Muscle of leg (tissue), 11 donors: Measurements from ENCODE around the gene SLC25A26. TPM values are rescaled to one million over a fixed set of nuclear protein-coding genes. Genes with fewer than 3 reads are reported as not detected.
"Not testable (repeated sequence)": the region's sequence is repeated elsewhere in the genome, so short reads cannot be mapped to it uniquely, and the experiment has no call there.

Experiments
- DNase-seq: peaks from one replicate; pipeline ENCODE4 v3.0.0; 2013
- H3K27ac ChIP-seq: one replicate; pipeline ENCODE4 v1.5.1; 2013; ENCODE audit warnings: mild to moderate bottlenecking, low read length, control low read depth
- H3K27me3 ChIP-seq: one replicate; pipeline ENCODE4 v1.6.1; 2013; ENCODE audit warnings: low read length; ENCODE audit not compliant: control insufficient read depth, insufficient read depth
- H3K36me3 ChIP-seq: one replicate; pipeline ENCODE4 v1.6.1; 2013; ENCODE audit warnings: low read length; ENCODE audit not compliant: control insufficient read depth, insufficient read depth
- H3K4me1 ChIP-seq: one replicate; pipeline ENCODE4 v1.6.1; 2013; ENCODE audit warnings: low read length; ENCODE audit not compliant: control insufficient read depth, insufficient read depth
- H3K4me3 ChIP-seq: one replicate; pipeline ENCODE4 v1.5.1; 2013; ENCODE audit warnings: low read length, control low read depth
- H3K9me3 ChIP-seq: replicated peaks from 2 replicates; pipeline ENCODE4 v1.6.1; 2013; ENCODE audit warnings: low read depth, low read length; ENCODE audit not compliant: control insufficient read depth
- WGBS: methylation state at CpG from one replicate; pipeline ENCODE4 v1.1.5; 2013; ENCODE audit warnings: missing lambda C conversion rate; ENCODE audit not compliant: insufficient coverage; 5-methylcytosine and 5-hydroxymethylcytosine counted together
- polyA plus RNA-seq, 8 donors: library from polyadenylated mRNA; unstranded; fragments of 120-200 nt; gene quantifications; one replicate each; pipeline versions ENCODE4 v1.2.1 to v1.2.3, GENCODE V29; 2013; ENCODE audit warnings: inconsistent platforms in 1 of 8, low replicate concordance in 1 of 8; ENCODE audit not compliant: insufficient read length in 8 of 8, insufficient read depth in 1 of 8
- total RNA-seq: library from RNA; stranded (reverse); fragments of 120-200 nt; gene quantifications from one replicate; pipeline ENCODE4 v1.2.4, GENCODE V29; 2013

The SLC25A26 gene
- total and polyA plus RNA-seq, 9 donors = 23.9 to 34.6 (median 28.4) TPM

DNA sequence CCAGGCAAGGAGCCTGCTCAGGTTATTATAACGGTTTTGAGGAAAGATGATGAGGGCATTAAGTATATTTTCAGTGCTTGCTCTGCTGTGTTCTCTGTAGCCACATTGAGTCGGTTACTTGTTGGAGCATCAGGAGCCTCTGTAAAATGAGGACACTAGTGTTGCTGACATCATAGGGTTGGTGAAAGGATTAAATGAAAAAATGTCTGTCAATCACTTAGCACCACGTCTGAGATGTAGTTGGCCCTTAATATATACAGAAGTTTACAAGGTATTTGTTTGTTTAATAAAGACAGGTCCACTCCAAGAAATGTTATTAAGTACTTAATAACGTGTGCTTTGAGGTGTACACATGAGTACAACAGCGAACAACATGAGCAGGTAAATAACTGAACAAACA is 735 bp upstream of the SLC25A26 start:
- no peak for DNase-seq
- Histone ChIP-seq H3K4me3 (peak overlapping the region; percentile 87), H3K36me3 (peaks cover 4% of the 10 kb centered on the region), H3K27ac (no peak overlapping the region), H3K4me1 (peaks cover 2% of the 10 kb centered on the region), H3K27me3 (no peaks in the 10 kb centered on the region), H3K9me3 (no peaks in the 10 kb centered on the region)
- WGBS = 20% methylated on average over 1 of the region's 5 CpGs

DNA sequence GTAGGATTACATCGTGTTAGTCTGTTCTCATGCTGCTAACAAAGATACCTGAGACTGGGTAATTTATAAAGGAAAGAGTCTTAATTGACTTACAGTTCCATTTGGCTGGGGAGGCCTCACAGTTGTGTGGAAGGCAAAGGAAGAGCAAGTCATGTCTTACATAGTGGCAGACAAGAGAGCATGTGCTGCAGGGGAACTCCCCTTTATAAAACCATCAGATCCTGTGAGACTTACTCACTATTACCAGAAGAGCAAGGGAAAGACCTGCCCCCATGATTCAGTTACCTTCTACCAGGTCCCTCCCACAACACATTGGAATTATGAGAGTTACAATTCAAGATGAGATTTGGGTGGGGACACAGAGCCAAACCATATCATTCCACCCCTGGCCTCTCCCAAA is 3.4 kb downstream of the SLC25A26 start:
- WGBS = no CpG with 5 or more reads among the region's 1 CpG
- no peaks in the 10 kb centered on the region for H3K9me3 ChIP-seq
- H3K27me3 ChIP-seq = no peaks in the 10 kb centered on the region

DNA sequence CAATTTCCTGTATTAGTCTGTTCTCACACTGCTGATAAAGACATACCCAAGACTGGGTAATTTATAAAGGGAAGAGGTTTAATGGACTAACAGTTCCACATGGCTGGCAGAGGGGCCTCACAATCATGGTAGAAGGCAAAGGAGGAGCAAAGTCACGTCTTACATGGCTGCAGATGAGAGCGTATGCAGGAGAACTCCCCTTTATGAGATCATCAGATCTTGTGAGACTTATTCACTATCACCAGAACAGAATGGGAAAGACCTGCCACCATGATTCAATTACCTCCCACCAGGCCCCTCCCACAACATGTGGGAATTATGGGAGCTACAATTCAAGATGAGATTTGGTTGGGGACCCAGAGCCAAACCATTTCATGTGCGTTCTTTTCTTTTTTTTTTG is 5.3 kb downstream of the SLC25A26 start:
- not testable (repeated sequence) for H3K27ac ChIP-seq, H3K36me3 ChIP-seq, H3K4me1 ChIP-seq, H3K4me3 ChIP-seq, H3K9me3 ChIP-seq, H3K27me3 ChIP-seq, DNase-seq
- WGBS = 100% methylated on average over 2 of the region's 3 CpGs

More for the DNA sequence above, 3.4 kb downstream of the SLC25A26 start:
- peaks cover 2% of the 10 kb centered on the region for H3K4me1 ChIP-seq
- DNase-seq = no peak
- no peak overlapping the region for H3K4me3 ChIP-seq
- peaks cover 6% of the 10 kb centered on the region for H3K36me3 ChIP-seq
- H3K27ac ChIP-seq = no peak overlapping the region

DNA sequence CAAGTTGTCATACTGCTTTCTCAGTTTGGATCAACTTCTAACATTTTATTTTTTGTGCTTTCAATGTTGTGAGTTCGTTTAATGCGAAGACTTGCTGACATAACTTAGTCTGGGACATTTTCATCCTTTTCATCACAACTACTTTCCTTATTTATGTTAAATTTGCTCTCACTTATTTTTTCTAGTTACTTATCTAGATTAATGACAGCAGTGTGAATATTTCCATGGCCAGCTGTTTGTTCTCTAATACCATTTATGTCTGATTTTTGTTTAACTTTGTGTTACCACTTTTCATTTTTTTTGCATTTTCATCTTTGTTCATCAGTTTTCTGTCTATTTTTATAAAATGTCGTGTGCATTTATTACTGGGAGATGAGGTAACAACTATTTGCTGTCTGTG is 6.2 kb downstream of the SLC25A26 start:
- no peak for DNase-seq
- no peaks in the 10 kb centered on the region for H3K9me3 ChIP-seq
- no peak overlapping the region for H3K27ac ChIP-seq
- no peak overlapping the region for H3K4me3 ChIP-seq
- no peaks in the 10 kb centered on the region for H3K4me1 ChIP-seq
- H3K27me3 ChIP-seq = no peaks in the 10 kb centered on the region
- H3K36me3 ChIP-seq = peaks cover 6% of the 10 kb centered on the region
- no CpG with 5 or more reads among the region's 3 CpGs for WGBS

DNA sequence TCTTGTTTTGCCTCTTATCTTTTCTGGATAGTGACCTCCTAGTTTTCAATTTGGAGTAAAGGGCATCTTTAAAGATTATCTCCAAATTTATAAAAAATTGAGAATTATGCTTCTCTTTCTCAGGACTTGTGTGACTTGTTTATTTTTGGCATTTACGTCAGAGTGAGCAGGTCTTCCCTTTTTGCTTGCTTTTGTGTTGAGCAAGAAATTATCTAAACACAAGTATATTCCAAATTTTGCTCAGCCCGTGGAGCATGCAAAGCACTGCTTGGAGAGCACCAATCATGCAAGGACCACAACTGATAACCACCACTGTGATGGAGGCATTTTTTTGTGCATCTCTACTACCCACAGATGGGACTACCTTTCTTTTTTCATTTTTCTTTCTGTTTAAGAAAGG is 7.1 kb downstream of the SLC25A26 start:
- no peaks in the 10 kb centered on the region for H3K9me3 ChIP-seq
- DNase-seq = no peak
- H3K36me3 ChIP-seq = peaks cover 6% of the 10 kb centered on the region
- no peaks in the 10 kb centered on the region for H3K27me3 ChIP-seq
- no peak overlapping the region for H3K4me3 ChIP-seq
- H3K4me1 ChIP-seq = no peaks in the 10 kb centered on the region
- no CpG with 5 or more reads among the region's 2 CpGs for WGBS
- H3K27ac ChIP-seq = no peak overlapping the region

DNA sequence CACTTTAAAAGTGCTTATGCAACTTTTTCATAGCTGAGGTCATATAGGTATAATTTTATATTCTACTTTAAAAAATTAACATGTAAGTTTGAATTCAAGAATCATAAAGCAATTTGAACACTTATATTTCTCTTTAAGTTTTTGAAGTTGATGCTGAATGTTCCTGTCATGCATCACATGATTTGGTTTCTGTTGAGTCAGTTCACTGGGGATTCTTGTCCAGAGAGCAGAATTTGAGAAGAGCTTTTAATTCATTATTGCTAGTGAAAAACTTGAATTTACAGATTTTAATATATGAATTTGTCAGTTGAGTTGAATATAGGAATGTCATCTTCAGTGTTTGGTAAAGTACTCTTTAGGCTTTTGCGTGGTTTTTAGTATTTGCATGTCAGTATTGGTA is 7.9 kb downstream of the SLC25A26 start:
- WGBS = no CpG with 5 or more reads among the region's 1 CpG
- no peak for DNase-seq
- H3K36me3 ChIP-seq = peaks cover 6% of the 10 kb centered on the region
- H3K4me1 ChIP-seq = no peaks in the 10 kb centered on the region
- no peak overlapping the region for H3K4me3 ChIP-seq
- no peaks in the 10 kb centered on the region for H3K27me3 ChIP-seq
- H3K9me3 ChIP-seq = no peaks in the 10 kb centered on the region
- no peak overlapping the region for H3K27ac ChIP-seq

DNA sequence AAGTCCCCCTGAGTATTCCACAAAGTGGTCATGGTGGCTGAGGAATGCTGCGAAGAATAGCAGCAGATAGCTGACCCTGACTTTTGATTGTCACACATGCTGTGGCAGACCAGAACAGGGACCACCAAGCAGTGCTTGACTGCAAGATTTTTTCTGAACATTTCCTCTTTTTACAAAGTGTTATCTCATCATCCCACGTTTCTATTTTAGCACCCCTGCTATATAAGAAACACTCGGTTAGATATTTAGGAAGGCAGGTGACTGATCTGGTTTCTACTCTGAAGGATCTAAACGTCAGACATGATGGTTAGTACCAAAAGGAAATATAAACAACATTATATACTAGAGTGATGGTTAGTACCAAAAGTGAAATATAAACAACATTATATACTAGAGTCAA is 9.1 kb downstream of the SLC25A26 start:
- no peaks in the 10 kb centered on the region for H3K9me3 ChIP-seq
- H3K36me3 ChIP-seq = peaks cover 3% of the 10 kb centered on the region
- no peaks in the 10 kb centered on the region for H3K27me3 ChIP-seq
- no peaks in the 10 kb centered on the region for H3K4me1 ChIP-seq
- H3K27ac ChIP-seq = no peak overlapping the region
- WGBS = no CpG with 5 or more reads among the region's 4 CpGs
- DNase-seq = no peak
- no peak overlapping the region for H3K4me3 ChIP-seq

DNA sequence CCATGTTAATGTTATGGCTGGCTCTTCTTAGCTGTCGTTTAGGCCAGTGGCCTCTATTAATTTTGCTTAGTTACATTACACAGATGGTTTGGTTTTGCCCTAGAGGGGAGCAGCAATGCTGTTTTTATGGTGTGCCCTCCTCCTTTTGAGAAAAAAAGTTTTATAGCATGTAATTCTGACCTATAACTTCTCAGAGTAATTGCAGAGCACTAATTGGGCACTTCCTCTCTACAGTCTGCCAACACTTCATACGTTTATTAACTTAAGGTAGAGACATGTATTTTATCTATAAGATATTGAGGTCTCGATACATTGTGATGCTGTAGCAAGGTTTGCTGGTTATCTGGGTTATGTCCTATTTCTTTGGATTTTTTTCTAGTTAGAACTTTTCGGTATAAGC is 12.2 kb downstream of the SLC25A26 start:
- no CpG with 5 or more reads among the region's 4 CpGs for WGBS
- Histone ChIP-seq H3K27ac (no peak overlapping the region), H3K36me3 (no peaks in the 10 kb centered on the region), H3K4me1 (no peaks in the 10 kb centered on the region), H3K27me3 (no peaks in the 10 kb centered on the region), H3K4me3 (no peak overlapping the region), H3K9me3 (no peaks in the 10 kb centered on the region)
- no peak for DNase-seq

DNA sequence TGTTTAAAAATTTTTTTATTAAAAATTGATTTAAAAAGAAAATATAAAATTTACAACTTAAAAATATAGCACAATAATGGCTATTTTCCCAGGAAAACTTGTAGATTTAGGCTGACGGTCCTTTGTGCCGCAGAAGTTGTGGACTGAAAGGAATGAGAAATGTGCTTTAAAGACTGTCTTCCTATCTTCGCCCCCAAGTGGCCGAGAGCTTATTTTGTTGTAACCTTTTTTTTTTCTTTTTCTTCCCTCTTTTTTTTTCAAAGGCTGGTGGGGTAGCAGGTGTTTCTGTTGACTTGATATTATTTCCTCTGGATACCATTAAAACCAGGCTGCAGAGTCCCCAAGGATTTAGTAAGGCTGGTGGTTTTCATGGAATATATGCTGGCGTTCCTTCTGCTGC is 15.5 kb downstream of the SLC25A26 start:
- peak; percentile 16 for DNase-seq

DNA sequence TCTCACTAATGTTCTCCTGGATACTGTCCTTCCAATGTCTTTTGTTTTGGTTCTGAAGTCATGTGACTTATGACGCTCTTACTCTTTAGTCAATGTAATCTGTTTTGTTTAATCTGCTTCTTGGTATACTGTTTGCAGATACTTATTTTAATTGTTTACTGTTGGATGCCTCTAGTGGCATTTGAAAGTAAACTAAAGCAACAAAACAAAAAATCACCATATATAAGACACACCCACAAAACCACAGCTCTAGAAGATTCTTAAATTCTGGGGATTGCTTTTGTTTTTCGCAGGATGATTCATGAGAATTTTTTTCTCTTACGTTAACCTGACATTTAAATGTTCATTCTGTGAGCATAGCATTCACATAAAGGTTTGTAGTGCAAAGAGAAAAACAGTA is 16.8 kb downstream of the SLC25A26 start:
- Histone ChIP-seq H3K36me3 (peaks cover 3% of the 10 kb centered on the region), H3K9me3 (peaks cover 2% of the 10 kb centered on the region), H3K4me3 (no peak overlapping the region), H3K27me3 (no peaks in the 10 kb centered on the region), H3K4me1 (no peaks in the 10 kb centered on the region), H3K27ac (no peak overlapping the region)
- no peak for DNase-seq
- no CpG with 5 or more reads among the region's 3 CpGs for WGBS

More for the DNA sequence above, 15.5 kb downstream of the SLC25A26 start:
- peaks cover 2% of the 10 kb centered on the region for H3K9me3 ChIP-seq
- peaks cover 3% of the 10 kb centered on the region for H3K36me3 ChIP-seq
- H3K4me1 ChIP-seq = no peaks in the 10 kb centered on the region
- no peaks in the 10 kb centered on the region for H3K27me3 ChIP-seq
- H3K27ac ChIP-seq = no peak overlapping the region
- H3K4me3 ChIP-seq = no peak overlapping the region
- WGBS = no CpG with 5 or more reads among the region's 5 CpGs

DNA sequence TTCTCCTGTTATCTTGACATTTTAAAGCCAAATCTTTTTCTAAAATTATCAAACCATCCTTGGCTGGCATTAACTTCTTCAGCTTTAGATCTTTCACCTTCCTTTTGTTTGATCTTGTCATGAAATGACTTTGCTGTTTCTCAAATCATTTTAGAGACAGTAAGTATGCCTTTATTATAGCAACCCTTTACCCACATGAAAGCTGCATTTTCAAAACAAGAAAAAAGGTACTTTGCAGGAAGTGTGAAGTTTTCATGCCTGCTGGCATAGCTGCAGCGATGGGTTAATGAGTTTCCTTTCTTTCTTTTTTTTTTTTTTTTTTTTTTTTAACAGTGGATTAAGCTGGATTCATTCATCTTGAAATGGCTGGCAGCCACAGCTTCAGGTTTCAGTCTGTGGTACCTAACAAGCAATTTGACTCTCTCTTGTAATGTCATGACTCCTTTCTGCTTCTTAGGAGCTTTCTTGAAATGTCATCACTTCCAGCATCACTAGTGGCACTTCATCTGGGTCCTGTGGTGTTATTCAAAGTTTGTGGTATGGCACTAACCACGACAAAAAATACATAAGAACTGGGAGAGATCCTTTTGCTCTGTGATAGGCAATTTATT is 18.8 kb downstream of the SLC25A26 start:
- Histone ChIP-seq H3K9me3 (peaks cover 2% of the 10 kb centered on the region), H3K36me3 (peaks cover 8% of the 10 kb centered on the region), H3K4me3 (no peak overlapping the region), H3K4me1 (no peaks in the 10 kb centered on the region), H3K27ac (no peak overlapping the region), H3K27me3 (no peaks in the 10 kb centered on the region)
- 100% methylated on average over 1 of the region's 2 CpGs for WGBS
- DNase-seq = no peak
